Measurements from ENCODE around the gene CAND2. TPM values are rescaled to one million over a fixed set of nuclear protein-coding genes. Genes with fewer than 3 reads are reported as not detected.
"Not testable (repeated sequence)": the region's sequence is repeated elsewhere in the genome, so short reads cannot be mapped to it uniquely, and the experiment has no call there.

CAND2 gene
- total RNA-seq, 1 donor from 2014 or later = 6.1 TPM

GRCh38 chr3:12831301-12831866 lies 34.9 kb downstream of the CAND2 start:
- no peak for DNase-seq

DNA sequence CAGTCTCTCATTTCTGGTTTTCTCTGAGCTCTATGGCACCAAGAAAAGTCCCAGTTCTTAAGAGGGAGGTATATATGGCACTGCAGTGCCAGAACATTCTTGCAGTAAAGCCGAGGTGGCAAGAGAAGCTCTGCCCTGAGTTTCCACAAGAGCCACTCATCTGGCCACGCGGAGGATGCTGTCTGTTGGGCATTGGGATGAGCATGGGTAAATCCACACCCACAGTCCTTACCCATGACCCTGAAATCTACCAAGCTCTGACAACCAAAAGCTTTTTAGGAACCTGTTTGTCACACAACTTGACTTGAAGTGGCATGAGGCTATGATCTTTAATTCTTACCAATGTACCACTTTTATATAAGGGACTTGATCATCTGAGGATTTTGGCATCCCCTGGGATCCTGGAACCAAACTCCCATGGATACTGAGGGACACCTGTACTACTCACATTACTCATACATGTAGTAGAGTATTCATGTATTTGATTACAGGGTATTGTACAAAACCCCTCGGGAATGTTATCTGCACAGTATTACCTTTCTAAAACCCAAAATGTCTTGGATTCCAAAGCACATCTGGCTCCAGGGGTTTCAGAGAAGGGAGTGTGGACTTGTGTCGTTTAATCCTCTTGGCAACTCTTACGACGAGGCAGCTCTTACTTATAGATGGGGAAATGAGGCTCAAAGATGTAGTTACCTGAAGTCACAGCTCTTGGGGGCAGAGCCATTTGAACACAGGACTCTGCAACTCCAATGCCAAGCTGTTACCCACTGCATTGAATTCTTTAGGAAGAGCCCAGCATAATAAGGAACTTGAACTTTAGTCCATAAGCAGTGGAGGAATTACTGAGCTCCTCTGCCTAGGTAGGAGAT lies 36.1 kb downstream of the CAND2 start:
- no peak for DNase-seq

DNA sequence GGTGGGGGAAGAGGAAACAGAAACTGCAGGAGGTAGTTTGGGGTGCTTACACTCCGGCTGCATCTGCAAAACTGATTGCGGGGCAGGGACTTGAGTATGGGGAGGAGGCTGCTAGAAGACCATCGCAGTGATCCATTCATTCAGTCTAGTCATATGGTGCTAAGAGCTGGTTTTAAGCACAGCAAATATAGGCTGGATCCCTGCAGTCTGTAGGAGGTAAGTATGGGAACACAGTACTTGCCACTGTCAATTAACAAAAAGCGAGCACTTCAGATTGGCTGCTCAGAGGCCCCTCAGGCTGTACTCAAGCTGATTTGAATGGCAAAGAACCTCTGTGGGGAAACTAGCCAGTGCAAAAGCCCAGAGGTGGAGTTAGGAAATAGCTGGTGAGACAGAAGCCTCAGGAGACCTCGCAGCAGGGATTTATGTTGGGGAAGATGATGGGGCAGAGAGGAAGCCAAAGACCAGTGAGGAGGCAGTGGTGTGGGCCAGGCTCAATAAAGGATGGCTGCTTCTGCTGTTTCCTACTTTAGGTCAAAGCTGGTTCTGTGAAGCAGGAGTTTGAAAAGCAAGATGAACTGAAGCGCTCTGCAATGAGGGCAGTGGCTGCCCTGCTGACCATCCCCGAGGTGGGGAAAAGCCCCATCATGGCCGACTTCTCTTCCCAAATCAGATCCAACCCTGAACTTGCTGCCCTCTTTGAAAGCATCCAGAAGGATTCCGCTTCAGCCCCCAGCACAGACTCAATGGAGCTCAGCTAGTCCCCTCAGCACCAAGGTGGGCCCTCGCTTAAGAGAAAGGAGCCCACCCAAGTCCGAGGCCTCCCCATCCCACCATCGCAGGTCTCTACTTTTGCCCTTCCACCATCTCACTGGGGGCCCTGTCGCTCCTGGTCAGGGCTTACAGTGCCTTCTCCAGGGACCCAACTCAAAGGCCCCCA lies 37.0 kb downstream of the CAND2 start:
- DNase-seq = no peak

- DNase-seq = no peak
Observed at GRCh38 chr3:12835052-12835665, 38.7 kb downstream of the CAND2 start.

GRCh38 chr3:12837295-12837986 lies 41.0 kb downstream of the CAND2 start:
- no peak for DNase-seq

DNA sequence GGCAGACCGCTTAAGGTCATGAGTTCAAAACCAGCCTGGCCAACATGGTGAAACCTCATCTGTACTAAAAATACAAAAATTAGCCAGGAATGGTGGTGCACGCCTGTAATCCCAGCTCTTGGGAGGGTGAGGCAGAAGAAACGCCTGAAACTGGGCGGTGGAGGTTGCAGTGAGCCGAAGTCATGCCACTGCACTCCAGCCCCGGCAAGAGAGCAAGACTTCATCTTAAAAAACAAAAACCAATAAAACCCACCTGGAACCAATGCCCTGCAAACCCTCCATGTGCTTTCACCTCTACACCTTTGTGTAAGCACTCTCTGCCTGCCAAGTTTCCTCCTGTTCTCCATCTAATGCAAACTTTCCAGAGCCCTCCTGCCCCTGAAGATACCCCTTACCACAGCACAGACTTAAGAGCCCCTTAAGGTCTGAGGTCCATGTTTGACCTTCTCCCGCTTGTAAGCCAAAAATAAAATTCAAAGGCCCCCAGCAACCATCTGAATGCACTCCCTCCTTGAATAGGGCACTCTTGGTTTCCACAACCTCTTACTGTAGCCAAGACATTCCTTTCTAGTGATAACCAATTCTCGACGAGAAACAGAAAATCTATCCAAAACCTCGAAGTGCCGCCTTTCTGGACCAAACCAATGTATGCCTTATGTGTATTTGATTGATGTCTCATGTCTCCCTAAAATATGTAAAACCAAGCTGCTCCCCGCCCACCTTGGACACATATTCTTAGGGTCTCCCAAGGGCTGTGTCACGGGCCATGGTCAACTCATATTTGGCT lies 41.9 kb downstream of the CAND2 start:
- no peak for DNase-seq

- no peak for DNase-seq
Observed at GRCh38 chr3:12839156-12839946, 42.9 kb downstream of the CAND2 start.

DNA sequence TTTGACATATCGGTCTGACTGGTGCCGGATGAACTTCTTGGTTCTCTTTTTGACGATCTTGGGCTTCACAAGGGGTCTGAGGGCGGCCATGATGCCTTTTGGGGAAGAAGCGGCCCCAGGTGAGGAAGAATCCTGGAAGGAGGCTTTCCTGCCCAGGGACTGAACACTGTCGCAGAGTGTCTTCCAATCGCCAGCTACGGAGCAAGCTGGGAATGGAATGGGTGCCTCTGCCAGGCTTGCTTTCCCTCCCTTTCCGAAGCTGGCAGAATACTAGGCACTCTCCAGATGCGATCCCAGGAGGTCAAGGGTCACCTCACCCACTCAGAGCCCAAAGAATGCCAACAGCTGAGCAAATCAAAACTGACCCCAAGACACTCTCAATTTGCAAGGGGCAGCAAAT lies 43.7 kb downstream of the CAND2 start:
- DNase-seq = not testable (repeated sequence)

DNA sequence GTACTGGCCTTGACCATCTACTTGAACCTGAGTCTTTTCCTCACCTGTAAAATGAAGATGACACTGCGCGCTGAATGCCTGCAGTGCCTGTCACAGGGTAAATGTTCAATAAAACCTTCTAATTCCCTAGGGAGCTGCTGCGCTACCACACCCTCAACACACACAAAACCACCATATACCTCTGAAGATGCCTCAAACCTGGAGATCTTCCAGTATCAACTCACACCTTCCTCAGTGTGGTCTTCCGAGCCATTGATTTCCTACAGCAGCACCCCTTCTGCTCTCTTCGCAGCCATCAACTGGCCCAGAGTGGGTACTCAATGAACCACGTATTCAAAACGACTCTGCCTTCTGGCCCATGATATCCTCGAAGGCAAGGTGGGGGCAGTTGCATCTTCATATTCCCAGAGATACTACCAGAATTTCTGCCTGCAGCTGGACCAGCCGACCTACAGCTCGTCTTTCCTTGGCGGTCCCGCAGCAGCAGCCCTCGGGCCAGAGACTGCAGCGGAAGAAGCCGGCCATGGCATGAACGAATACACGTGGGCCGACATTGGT lies 44.2 kb downstream of the CAND2 start:
- DNase-seq = peak; percentile 11

DNA sequence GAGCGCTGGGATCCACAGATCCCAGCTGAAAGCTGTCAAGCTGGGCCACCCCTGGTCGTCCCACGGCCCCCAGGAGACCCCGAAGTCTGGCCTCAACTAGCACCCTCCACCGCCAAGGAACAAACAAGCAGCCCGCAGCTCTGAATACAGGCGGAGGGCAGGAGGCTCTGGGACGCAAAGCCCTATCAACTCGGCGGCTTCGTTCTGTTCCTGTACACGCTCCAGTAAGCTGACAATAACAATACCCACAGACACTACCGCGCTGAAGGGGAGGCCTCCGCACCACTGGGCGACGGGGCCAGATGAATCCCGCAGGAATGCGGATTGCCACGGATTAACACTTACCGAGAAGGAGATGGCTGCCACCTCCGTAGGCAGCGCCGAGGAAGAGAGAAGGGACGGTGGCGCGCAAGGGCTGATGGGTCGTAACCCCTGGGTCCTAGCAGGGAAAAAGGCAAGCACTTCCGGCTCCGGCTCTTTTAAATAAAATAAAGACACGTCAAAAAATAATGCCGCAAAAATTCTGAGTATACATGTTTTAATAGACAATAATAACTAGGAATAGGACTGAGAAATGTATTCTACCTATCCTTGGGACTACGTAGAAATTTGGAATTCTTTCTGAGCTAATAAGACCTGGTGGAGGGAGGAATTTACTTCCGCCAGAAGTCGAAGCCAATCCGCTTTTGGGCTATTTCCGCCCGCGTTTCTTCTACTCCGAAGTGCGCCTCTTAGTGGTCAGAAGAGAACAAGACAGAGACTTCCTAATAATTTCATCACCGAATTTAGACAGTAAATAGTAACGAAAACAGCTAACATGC lies 44.9 kb downstream of the CAND2 start, which contains the start of gene RPL32:
Gene RPL32, minus strand, starts transcription at position 417 of the 821 bp plus-strand sequence. CDS start 1,328 bp downstream, outside the sequence.
- DNase-seq = peak; percentile 99

- no peak for DNase-seq
Observed at GRCh38 chr3:12841970-12842328, 45.5 kb downstream of the CAND2 start.

GRCh38 chr3:12842469-12842868 lies 46.0 kb downstream of the CAND2 start:
- no peak for DNase-seq

- no peak for DNase-seq
Observed at GRCh38 chr3:12845811-12846210, 49.3 kb downstream of the CAND2 start.

GRCh38 chr3:12852201-12852600 lies 55.7 kb downstream of the CAND2 start:
- DNase-seq = no peak

GRCh38 chr3:12853847-12854246 lies 57.4 kb downstream of the CAND2 start:
- not testable (repeated sequence) for DNase-seq

GRCh38 chr3:12854565-12854964 lies 58.1 kb downstream of the CAND2 start:
- no peak for DNase-seq

DNA sequence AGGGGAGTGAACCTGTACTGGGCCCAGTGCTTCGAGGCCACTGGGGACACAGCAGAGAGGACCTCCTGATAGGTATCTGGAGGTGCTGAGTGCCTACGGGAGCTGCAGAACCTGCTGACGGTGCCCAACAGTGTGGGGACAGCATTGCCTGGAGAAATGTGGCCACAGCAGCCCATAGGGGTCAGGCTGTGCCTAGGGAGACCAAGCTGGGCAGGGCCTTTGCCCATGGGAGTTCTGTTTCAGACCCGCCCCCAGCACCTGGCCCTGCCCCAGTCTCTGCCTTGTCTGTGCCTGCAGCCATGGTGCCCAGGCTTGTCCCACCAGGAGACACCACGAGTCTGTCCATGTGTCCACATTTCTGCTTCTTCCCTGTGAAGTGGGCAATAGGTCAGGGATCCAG lies 60.1 kb downstream of the CAND2 start:
- no peak for DNase-seq

- DNase-seq = no peak
Observed at GRCh38 chr3:12859840-12860239, 63.4 kb downstream of the CAND2 start.

DNA sequence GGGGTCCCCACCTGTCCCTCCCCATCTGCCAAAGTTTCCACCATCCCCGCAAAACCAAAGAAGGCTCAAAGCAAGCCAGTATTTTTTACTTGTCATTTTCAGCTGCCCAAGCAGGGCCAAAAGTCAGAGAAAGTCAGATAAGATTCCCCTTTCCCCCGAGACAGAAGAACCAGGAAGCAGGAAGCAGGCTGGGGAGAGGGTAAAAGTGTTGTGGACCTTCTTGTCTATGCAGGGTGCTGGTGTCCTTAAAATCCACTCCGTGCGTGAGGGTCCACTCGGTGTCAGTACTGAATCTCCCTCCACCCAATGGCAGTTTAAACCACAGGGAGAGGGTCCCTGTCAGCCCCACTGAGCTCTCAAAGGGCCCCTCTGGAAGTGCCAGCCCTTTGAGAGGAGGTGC lies 65.1 kb downstream of the CAND2 start:
- no peak for DNase-seq
